Measurements from ENCODE around the gene EIF2B5. TPM values are rescaled to one million over a fixed set of nuclear protein-coding genes. Genes with fewer than 3 reads are reported as not detected.
A peak's percentile ranks its signal among the peaks of the same experiment; 100 is the strongest.

The EIF2B5 gene
- total and polyA plus RNA-seq, 2 of the 13 experiments (the other 11 are each of a cell fraction or from before 2014, with no cell fraction given) = 38.4 to 60.2 TPM

DNA sequence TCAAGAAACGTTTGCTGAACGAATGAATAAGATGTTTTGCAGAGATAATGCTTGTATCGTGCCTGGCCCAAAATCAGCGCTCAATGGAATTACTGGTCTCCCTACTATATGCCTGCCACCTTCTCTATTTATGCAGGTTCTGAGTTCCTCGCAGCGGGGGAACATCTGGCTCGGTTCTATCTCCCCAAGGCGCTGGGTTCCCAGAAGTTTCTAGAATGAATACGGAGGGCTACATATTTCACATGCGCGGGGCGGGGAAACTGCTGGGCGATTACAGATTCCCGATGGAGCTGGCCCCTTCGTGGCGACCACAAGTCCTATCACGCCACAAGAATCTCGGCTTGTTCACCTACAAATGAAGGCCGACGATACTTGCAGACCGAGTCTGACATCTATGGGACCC, 411 bp upstream of the EIF2B5 start (continued):
- TF ChIP-seq ARNT2 (CRISPR knock-in tag; IDR thresholded peaks at IDR 0.05; ENCODE audit: low read depth) (no peak), ZNF577 (CRISPR knock-in tag; IDR thresholded peaks at IDR 0.05; ENCODE audit: borderline replicate concordance, low read depth) (no peak), RFX3 (CRISPR knock-in tag; IDR thresholded peaks at IDR 0.05) (no peak), TAF15 (IDR thresholded peaks at IDR 0.05; ENCODE audit: low read depth, low read length, poor library complexity, severe bottlenecking) (no peak), CSRNP1 (CRISPR knock-in tag; IDR thresholded peaks at IDR 0.05) (0 out of 2 replicates have a peak, but pooled peaks have one; percentile 23), MXI1 (IDR thresholded peaks at IDR 0.05; ENCODE audit: borderline replicate concordance, low read depth, low read length) (no peak), SOX5 (CRISPR knock-in tag; IDR thresholded peaks at IDR 0.05; ENCODE audit: borderline replicate concordance) (no peak), DNMT3B (CRISPR knock-in tag; conservative IDR thresholded peaks at IDR 0.05) (0 out of 2 replicates have a peak, but pooled peaks have one; percentile 66), SP4 (CRISPR knock-in tag; IDR thresholded peaks at IDR 0.05) (0 out of 2 replicates have a peak, but pooled peaks have one; percentile 6), ISX (CRISPR knock-in tag; conservative IDR thresholded peaks at IDR 0.05) (0 out of 2 replicates have a peak, but pooled peaks have one; percentile 25), ZNF790 (CRISPR knock-in tag; IDR thresholded peaks at IDR 0.05; ENCODE audit: borderline replicate concordance) (0 out of 2 replicates have a peak, but pooled peaks have one; percentile 58), ZBTB7A (CRISPR knock-in tag; IDR thresholded peaks at IDR 0.05) (no peak), FOSL1 (CRISPR knock-in tag; IDR thresholded peaks at IDR 0.05; ENCODE audit: borderline replicate concordance) (no peak), EZH2 (conservative IDR thresholded peaks at IDR 0.05; ENCODE audit: low read depth, low read length) (no peak), ZBTB2 (CRISPR knock-in tag; IDR thresholded peaks at IDR 0.05; ENCODE audit: low read depth) (0 out of 2 replicates have a peak, but pooled peaks have one; percentile 3), REPIN1 (CRISPR knock-in tag; IDR thresholded peaks at IDR 0.05; ENCODE audit: borderline replicate concordance, low read depth) (no peak), UBTF (CRISPR knock-in tag; IDR thresholded peaks at IDR 0.05) (no peak), MTF1 (CRISPR knock-in tag; IDR thresholded peaks at IDR 0.05) (0 out of 2 replicates have a peak, but pooled peaks have one; percentile 16)
- TF ChIP-seq, protein P1, sequence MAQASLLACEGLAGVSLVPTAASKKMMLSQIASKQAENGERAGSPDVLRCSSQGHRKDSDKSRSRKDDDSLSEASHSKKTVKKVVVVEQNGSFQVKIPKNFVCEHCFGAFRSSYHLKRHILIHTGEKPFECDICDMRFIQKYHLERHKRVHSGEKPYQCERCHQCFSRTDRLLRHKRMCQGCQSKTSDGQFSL (CRISPR knock-in tag; IDR thresholded peaks at IDR 0.05) = 0 out of 2 replicates have a peak, but pooled peaks have one; percentile 37
- TF ChIP-seq, protein P2, sequence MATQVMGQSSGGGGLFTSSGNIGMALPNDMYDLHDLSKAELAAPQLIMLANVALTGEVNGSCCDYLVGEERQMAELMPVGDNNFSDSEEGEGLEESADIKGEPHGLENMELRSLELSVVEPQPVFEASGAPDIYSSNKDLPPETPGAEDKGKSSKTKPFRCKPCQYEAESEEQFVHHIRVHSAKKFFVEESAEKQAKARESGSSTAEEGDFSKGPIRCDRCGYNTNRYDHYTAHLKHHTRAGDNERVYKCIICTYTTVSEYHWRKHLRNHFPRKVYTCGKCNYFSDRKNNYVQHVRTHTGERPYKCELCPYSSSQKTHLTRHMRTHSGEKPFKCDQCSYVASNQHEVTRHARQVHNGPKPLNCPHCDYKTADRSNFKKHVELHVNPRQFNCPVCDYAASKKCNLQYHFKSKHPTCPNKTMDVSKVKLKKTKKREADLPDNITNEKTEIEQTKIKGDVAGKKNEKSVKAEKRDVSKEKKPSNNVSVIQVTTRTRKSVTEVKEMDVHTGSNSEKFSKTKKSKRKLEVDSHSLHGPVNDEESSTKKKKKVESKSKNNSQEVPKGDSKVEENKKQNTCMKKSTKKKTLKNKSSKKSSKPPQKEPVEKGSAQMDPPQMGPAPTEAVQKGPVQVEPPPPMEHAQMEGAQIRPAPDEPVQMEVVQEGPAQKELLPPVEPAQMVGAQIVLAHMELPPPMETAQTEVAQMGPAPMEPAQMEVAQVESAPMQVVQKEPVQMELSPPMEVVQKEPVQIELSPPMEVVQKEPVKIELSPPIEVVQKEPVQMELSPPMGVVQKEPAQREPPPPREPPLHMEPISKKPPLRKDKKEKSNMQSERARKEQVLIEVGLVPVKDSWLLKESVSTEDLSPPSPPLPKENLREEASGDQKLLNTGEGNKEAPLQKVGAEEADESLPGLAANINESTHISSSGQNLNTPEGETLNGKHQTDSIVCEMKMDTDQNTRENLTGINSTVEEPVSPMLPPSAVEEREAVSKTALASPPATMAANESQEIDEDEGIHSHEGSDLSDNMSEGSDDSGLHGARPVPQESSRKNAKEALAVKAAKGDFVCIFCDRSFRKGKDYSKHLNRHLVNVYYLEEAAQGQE (IDR thresholded peaks at IDR 0.05; ENCODE audit: borderline replicate concordance in 1 of 2, low read depth in 1 of 2, low read length in 2 of 2) = no peak
